Ovary (tissue), 9 donors: ENCODE results near the gene TCF4. TPM values are rescaled to one million over a fixed set of nuclear protein-coding genes. Genes with fewer than 3 reads are reported as not detected.

Experiments
- DNase-seq, 5 donors: peaks; one replicate each; pipeline ENCODE4 v3.0.0-alpha.2; 2019 to 2020
- H3K27ac ChIP-seq, 2 donors: fragments of 200-600 bp; one replicate each; pipeline versions ENCODE4 v1.5.1 to v1.8.0; 2019 to 2022
- H3K27me3 ChIP-seq: fragments of 200-600 bp; one replicate; pipeline ENCODE4 v1.8.0; 2022
- H3K36me3 ChIP-seq: fragments of 200-600 bp; sonication (generic); one replicate; pipeline ENCODE4 v1.5.1; 2019
- H3K4me1 ChIP-seq: one replicate; pipeline ENCODE4 v1.8.1; 2013; ENCODE audit warnings: mild to moderate bottlenecking, moderate library complexity; ENCODE audit not compliant: insufficient read depth
- H3K4me3 ChIP-seq: fragments of 200-600 bp; sonication (generic); one replicate; pipeline ENCODE4 v1.5.1; 2017
- H3K9me3 ChIP-seq, 2 donors: fragments of 200-600 bp in 1 of 2; sonication (generic) in 1 of 2; one replicate each; pipeline versions ENCODE4 v1.5.1 to v1.8.1; 2013 to 2019; ENCODE audit warnings: mild to moderate bottlenecking in 1 of 2, moderate library complexity in 1 of 2
- CTCF ChIP-seq, 3 donors: fragments of 450-650 bp in 2 of 3; fragments of 200-600 bp in 1 of 3; IDR thresholded peaks; one replicate each; pipeline versions ENCODE4 v1.5.1 to v1.8.0; 2016 to 2022; ENCODE audit warnings: antibody characterized with exemption in 3 of 3, mild to moderate bottlenecking in 1 of 3
- EP300 ChIP-seq: sonication (generic); formaldehyde crosslinking; IDR thresholded peaks from one replicate; pipeline ENCODE4 v1.6.1; 2017; ENCODE audit warnings: antibody characterized with exemption
- POLR2A ChIP-seq: fragments of 450-650 bp; IDR thresholded peaks from one replicate; pipeline ENCODE4 v1.6.1; 2017; ENCODE audit warnings: antibody characterized with exemption, mild to moderate bottlenecking, moderate library complexity
- WGBS, 3 donors: extraction: QIAGEN DNeasy Blood & Tissue Kit in 1 of 3; methylation state at CpG; one replicate each; pipeline versions ENCODE4 v1.1.5 to v1.1.7; 2013 to 2017; 5-methylcytosine and 5-hydroxymethylcytosine counted together
- intact Hi-C, 4 donors: fragments of 100-400 bp; cut with DNase I; formaldehyde crosslinking; loops; one replicate each; pipeline versions ENCODE4 v1.11.0 to v1.15.1; 2022 to 2023
- polyA plus RNA-seq, 2 donors: library from polyadenylated mRNA; stranded (reverse); fragments of 200-250 nt in 1 of 2; fragments of 350-450 nt in 1 of 2; fragmentation: Illumina TruSeq in 1 of 2; extraction: RNeasy Lipid Tissue Mini Kit (QIAGEN cat#74804) in 1 of 2; gene quantifications; one replicate each; pipeline ENCODE4 v1.2.3, GENCODE V29; 2013 to 2014
- total RNA-seq, 7 donors: library from RNA; depleted of rRNA in 2 of 7; stranded (reverse); fragments of >200 nt in 2 of 7; fragmentation: NEBNext Ultra II Directional in 3 of 7; extraction: Animal tissue kit (Norgen Biotek cat#: 25700) in 3 of 7; gene quantifications; one replicate each; pipeline versions ENCODE4 v1.1.0 to v1.2.4, GENCODE V29; 2016 to 2023
- donor health status: DM: no; HTN: no; CAD: no; lungs with moderate emphysema.
- donor health status: DM: no; HTN: no; CAD: no.
- donor health status: Bipolar disorder and iron deficiency.
- donor health status: DM: yes; HTN: yes; CAD: no.
- donor health status: DM: no; HTN: no; CAD: no.
- donor health status: DM: yes; HTN: yes; CAD: no.

Gene TCF4
- total and polyA plus RNA-seq, 9 donors, result 36.5 to 131 (median 112) TPM

DNA sequence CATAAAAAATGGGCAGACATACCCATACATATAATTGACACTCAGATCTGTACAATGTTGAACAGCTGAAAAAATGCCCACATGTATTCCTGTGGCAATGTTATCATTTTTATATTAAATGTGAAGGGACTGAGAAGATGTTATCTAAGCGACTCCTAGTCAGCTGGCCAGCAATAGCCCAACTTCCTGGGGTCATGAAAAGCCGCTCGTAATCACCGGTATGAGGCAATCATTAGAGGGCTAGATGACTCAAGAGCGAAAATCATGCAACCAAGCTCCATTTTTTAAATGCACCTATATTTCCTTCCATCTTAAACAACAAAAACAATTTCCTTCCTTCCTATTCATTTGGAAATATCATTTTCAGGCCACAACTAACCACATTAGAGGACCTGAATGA lies 354.1 kb downstream of the TCF4 start:
- no peak for TF ChIP-seq CTCF (IDR thresholded peaks at IDR 0.05)
- TF ChIP-seq EP300, result no peak
- TF ChIP-seq POLR2A, result no peak
- H3K4me1 ChIP-seq, result peaks cover 2% of the 10 kb centered on the region
- 88 to 92% (median 92%) methylated on average over 5 of the region's 5 CpGs for WGBS, 3 donors
- no peaks in the 10 kb centered on the region for H3K27me3 ChIP-seq
- H3K9me3 ChIP-seq, result no peaks in the 10 kb centered on the region
- H3K27ac ChIP-seq, result no peak overlapping the region
- no peaks in the 10 kb centered on the region for H3K36me3 ChIP-seq
- intact Hi-C loops, result loop anchor here (5.0 to 10.0 kb wide), 5 partner anchors 181 to 1343 kb away; no protein-coding TSS in a partner anchor
- no peak overlapping the region for H3K4me3 ChIP-seq
- DNase-seq, result no peak

DNA sequence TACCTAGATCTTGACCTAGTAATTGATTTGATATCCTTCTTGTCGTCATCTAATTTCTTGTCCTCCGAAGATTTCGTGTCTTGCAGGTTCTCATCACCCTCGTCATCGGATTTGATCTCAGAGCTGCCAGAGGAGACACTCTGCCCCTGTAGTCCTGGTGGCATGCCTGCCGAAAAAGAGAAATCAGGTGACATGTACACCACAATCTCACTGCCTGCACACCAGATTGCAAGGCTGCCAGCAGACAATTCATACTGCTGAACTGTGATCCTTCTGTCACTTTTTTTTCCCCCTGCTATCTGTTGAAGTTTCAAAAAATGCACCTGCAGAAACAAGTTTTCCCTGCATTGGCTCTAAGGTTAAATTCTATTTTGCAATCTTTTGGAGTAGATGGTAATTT lies 355.5 kb downstream of the TCF4 start:
- TF ChIP-seq CTCF (IDR thresholded peaks at IDR 0.05) (no peak), EP300 (no peak), POLR2A (no peak)
- H3K9me3 ChIP-seq, result no peaks in the 10 kb centered on the region
- no peak for DNase-seq
- peaks cover 2% of the 10 kb centered on the region for H3K4me1 ChIP-seq
- 93 to 95% (median 95%) methylated on average over 6 of the region's 6 CpGs for WGBS, 3 donors
- intact Hi-C loops, result loop anchor here (5.0 to 10.0 kb wide), 5 partner anchors 182 to 1345 kb away; no protein-coding TSS in a partner anchor
- H3K4me3 ChIP-seq, result no peak overlapping the region
- H3K27me3 ChIP-seq, result no peaks in the 10 kb centered on the region
- H3K36me3 ChIP-seq, result no peaks in the 10 kb centered on the region
- H3K27ac ChIP-seq, result no peak overlapping the region

- no peak overlapping the region for H3K27ac ChIP-seq
- intact Hi-C loops, result loop anchor here (5.0 to 10.0 kb wide), 5 partner anchors 185 to 1348 kb away; no protein-coding TSS in a partner anchor
- DNase-seq, result no peak
- H3K9me3 ChIP-seq, result no peaks in the 10 kb centered on the region
- no peak overlapping the region for H3K4me3 ChIP-seq
- no peaks in the 10 kb centered on the region for H3K27me3 ChIP-seq
- no peak for TF ChIP-seq EP300
- TF ChIP-seq CTCF (IDR thresholded peaks at IDR 0.05), result no peak
- no peak for TF ChIP-seq POLR2A
- WGBS, 3 donors, result 67 to 88% (median 74%) methylated on average over 4 of the region's 4 CpGs
- H3K36me3 ChIP-seq, result no peaks in the 10 kb centered on the region
- H3K4me1 ChIP-seq, result peaks cover 2% of the 10 kb centered on the region
These were observed 358.3 kb downstream of the TCF4 start for GRCh38 chr18:55229682-55230081.

DNA sequence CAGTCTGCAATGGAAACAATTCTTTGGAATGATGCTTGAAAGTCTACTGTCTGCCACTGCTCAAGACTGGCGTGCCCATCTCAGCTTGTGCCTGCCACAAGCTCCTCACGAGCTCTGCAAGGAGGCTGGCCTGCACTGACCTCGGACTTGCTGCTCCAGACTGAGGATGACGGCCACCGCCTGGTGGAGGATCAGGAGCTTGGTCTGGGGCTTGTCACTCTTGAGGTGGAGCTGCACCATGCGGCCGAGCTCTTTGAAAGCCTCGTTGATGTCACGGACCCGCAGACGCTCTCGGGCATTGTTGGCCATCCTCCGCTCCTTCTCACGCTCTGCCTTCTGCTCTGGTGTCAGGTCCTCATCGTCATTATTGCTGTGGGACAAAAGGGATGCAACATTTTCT lies 359.3 kb downstream of the TCF4 start:
- intact Hi-C loops, result no loop called here
- H3K9me3 ChIP-seq, result no peaks in the 10 kb centered on the region
- H3K27ac ChIP-seq, result no peak overlapping the region
- no peaks in the 10 kb centered on the region for H3K27me3 ChIP-seq
- no peaks in the 10 kb centered on the region for H3K36me3 ChIP-seq
- no peak overlapping the region for H3K4me3 ChIP-seq
- DNase-seq, result no peak
- WGBS, 3 donors, result 91 to 95% (median 93%) methylated on average over 15 of the region's 15 CpGs
- no peaks in the 10 kb centered on the region for H3K4me1 ChIP-seq
- no peak for TF ChIP-seq POLR2A
- TF ChIP-seq EP300, result no peak
- no peak for TF ChIP-seq CTCF (IDR thresholded peaks at IDR 0.05)
